ENCODE data around the gene DUS1L. TPM values are rescaled to one million over a fixed set of nuclear protein-coding genes. Genes with fewer than 3 reads are reported as not detected.
A peak's percentile ranks its signal among the peaks of the same experiment; 100 is the strongest.

Gene DUS1L
- total RNA-seq, 1 experiment from 2014 or later, result 176 TPM

DNA sequence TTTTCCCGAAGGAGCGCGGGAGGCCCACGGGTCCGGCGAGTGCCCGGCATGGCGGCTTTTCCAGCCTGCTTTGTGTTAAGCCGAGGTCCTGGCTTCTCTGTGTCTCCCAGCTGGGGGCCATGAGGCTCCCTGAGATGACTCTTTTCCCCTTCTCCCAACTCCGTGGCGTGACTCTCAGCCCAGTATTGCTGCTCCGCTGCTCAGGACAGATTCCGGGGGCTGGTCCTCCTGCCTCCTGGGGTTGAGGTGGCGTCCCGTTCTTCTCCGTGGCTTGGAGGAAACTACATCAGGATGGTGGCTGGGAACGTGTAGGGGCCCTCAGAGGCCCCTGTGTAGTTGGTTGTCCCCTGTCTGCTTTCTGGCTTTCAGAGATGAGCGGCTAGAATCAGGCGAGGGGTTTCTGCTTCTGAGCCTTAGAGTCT, 13.0 kb downstream of the DUS1L start:
- Histone ChIP-seq H3K79me2 (ENCODE audit: insufficient read depth, low read length) (peaks cover 41% of the 10 kb centered on the region), H3K4me2 (ENCODE audit: low read length) (peak overlapping the region; percentile 89), H3K4me3 (replicated peaks in 1 of 2; ENCODE audit: low read depth in 1 of 2, low read length in 2 of 2) (peak overlapping the region; percentile 94 to 99), H2AFZ (ENCODE audit: low read depth, low read length, poor library complexity, severe bottlenecking) (no peak overlapping the region), H3K9me3 (ENCODE audit: control insufficient read depth in 1 of 2, insufficient read depth in 1 of 2, low read depth in 1 of 2, low read length in 2 of 2) (no peaks in the 10 kb centered on the region), H3K4me1 (ENCODE audit: control insufficient read depth in 1 of 2, insufficient read depth in 2 of 2, low read length in 2 of 2) (peaks cover 13 to 34% of the 10 kb centered on the region in 2 experiments; a peak in 3 of 4 replicates), H3K27me3 (ENCODE audit: insufficient read depth, low read length) (no peaks in the 10 kb centered on the region), H4K20me1 (ENCODE audit: insufficient read depth) (no peaks in the 10 kb centered on the region; the same call in 1 of the 2 replicates), H3K27ac (ENCODE audit: low read depth, low read length) (peak overlapping the region; percentile 81), H3K9me2 (ENCODE audit: insufficient read depth) (no peaks in the 10 kb centered on the region), H3K9ac (ENCODE audit: low read length) (peak overlapping the region; percentile 89), H3K36me3 (ENCODE audit: control insufficient read depth in 1 of 2, insufficient read depth in 2 of 2, low read length in 2 of 2) (peaks cover 14 to 42% of the 10 kb centered on the region in 2 experiments; a peak in 2 of 4 replicates)
- CTCF ChIA-PET, result interaction anchor here (1.3 kb wide), 1 partner anchor 15 kb away, joined by 5 read pairs; the partner anchor contains the start of gene DCXR
- ATAC-seq, result no peak
- RAD21 ChIA-PET (ENCODE audit: low non-redundant PET in 1 of 2, low total read pairs in 2 of 2, uncharacterized antibody in 2 of 2, unreplicated experiment in 2 of 2), result no interaction called here
- no peak for TF ChIP-seq JUND (IDR thresholded peaks at IDR 0.05)
- TF ChIP-seq, protein P1, sequence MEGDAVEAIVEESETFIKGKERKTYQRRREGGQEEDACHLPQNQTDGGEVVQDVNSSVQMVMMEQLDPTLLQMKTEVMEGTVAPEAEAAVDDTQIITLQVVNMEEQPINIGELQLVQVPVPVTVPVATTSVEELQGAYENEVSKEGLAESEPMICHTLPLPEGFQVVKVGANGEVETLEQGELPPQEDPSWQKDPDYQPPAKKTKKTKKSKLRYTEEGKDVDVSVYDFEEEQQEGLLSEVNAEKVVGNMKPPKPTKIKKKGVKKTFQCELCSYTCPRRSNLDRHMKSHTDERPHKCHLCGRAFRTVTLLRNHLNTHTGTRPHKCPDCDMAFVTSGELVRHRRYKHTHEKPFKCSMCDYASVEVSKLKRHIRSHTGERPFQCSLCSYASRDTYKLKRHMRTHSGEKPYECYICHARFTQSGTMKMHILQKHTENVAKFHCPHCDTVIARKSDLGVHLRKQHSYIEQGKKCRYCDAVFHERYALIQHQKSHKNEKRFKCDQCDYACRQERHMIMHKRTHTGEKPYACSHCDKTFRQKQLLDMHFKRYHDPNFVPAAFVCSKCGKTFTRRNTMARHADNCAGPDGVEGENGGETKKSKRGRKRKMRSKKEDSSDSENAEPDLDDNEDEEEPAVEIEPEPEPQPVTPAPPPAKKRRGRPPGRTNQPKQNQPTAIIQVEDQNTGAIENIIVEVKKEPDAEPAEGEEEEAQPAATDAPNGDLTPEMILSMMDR (IDR thresholded peaks at IDR 0.05 in 2 of 3, conservative IDR thresholded peaks at IDR 0.05 in 1 of 3; ENCODE audit: borderline replicate concordance in 1 of 3, insufficient read depth in 1 of 3, low read depth in 2 of 3, low read length in 2 of 3), result no peak
- TF ChIP-seq, protein P2, sequence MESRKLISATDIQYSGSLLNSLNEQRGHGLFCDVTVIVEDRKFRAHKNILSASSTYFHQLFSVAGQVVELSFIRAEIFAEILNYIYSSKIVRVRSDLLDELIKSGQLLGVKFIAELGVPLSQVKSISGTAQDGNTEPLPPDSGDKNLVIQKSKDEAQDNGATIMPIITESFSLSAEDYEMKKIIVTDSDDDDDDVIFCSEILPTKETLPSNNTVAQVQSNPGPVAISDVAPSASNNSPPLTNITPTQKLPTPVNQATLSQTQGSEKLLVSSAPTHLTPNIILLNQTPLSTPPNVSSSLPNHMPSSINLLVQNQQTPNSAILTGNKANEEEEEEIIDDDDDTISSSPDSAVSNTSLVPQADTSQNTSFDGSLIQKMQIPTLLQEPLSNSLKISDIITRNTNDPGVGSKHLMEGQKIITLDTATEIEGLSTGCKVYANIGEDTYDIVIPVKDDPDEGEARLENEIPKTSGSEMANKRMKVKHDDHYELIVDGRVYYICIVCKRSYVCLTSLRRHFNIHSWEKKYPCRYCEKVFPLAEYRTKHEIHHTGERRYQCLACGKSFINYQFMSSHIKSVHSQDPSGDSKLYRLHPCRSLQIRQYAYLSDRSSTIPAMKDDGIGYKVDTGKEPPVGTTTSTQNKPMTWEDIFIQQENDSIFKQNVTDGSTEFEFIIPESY (IDR thresholded peaks at IDR 0.05; ENCODE audit: extremely low read depth, insufficient replicate concordance, low read length), result no peak
- TF ChIP-seq EGR1 (IDR thresholded peaks at IDR 0.05; ENCODE audit: low read depth), result no peak
- no peak for TF ChIP-seq EZH2 (IDR thresholded peaks at IDR 0.05)
- TF ChIP-seq ZFX (IDR thresholded peaks at IDR 0.05), result no peak
- TF ChIP-seq, protein P3, sequence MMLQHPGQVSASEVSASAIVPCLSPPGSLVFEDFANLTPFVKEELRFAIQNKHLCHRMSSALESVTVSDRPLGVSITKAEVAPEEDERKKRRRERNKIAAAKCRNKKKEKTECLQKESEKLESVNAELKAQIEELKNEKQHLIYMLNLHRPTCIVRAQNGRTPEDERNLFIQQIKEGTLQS (IDR thresholded peaks at IDR 0.05), result no peak
- no peak for TF ChIP-seq POLR2AphosphoS5 (IDR thresholded peaks at IDR 0.05; ENCODE audit: low read depth, low read length)
- TF ChIP-seq CEBPB (IDR thresholded peaks at IDR 0.05; ENCODE audit: low read depth), result no peak
- TF ChIP-seq, protein P4, sequence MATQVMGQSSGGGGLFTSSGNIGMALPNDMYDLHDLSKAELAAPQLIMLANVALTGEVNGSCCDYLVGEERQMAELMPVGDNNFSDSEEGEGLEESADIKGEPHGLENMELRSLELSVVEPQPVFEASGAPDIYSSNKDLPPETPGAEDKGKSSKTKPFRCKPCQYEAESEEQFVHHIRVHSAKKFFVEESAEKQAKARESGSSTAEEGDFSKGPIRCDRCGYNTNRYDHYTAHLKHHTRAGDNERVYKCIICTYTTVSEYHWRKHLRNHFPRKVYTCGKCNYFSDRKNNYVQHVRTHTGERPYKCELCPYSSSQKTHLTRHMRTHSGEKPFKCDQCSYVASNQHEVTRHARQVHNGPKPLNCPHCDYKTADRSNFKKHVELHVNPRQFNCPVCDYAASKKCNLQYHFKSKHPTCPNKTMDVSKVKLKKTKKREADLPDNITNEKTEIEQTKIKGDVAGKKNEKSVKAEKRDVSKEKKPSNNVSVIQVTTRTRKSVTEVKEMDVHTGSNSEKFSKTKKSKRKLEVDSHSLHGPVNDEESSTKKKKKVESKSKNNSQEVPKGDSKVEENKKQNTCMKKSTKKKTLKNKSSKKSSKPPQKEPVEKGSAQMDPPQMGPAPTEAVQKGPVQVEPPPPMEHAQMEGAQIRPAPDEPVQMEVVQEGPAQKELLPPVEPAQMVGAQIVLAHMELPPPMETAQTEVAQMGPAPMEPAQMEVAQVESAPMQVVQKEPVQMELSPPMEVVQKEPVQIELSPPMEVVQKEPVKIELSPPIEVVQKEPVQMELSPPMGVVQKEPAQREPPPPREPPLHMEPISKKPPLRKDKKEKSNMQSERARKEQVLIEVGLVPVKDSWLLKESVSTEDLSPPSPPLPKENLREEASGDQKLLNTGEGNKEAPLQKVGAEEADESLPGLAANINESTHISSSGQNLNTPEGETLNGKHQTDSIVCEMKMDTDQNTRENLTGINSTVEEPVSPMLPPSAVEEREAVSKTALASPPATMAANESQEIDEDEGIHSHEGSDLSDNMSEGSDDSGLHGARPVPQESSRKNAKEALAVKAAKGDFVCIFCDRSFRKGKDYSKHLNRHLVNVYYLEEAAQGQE (IDR thresholded peaks at IDR 0.05; ENCODE audit: low read depth), result no peak
- no peak for TF ChIP-seq RAD21 (IDR thresholded peaks at IDR 0.05; ENCODE audit: low read depth)
- TF ChIP-seq EZH2phosphoT487 (IDR thresholded peaks at IDR 0.05; ENCODE audit: borderline replicate concordance), result no peak
- no peak for TF ChIP-seq POLR2A (IDR thresholded peaks at IDR 0.05; ENCODE audit: borderline replicate concordance, extremely low read depth, insufficient read depth, insufficient read length)
- TF ChIP-seq, protein P5, sequence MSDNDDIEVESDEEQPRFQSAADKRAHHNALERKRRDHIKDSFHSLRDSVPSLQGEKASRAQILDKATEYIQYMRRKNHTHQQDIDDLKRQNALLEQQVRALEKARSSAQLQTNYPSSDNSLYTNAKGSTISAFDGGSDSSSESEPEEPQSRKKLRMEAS (IDR thresholded peaks at IDR 0.05), result no peak
- TF ChIP-seq SRF (IDR thresholded peaks at IDR 0.05; ENCODE audit: low read depth), result no peak
- no peak for TF ChIP-seq CBX3 (IDR thresholded peaks at IDR 0.05; ENCODE audit: low read depth)
- TF ChIP-seq SP1 (IDR thresholded peaks at IDR 0.05; ENCODE audit: low read depth), result no peak
- no peak for TF ChIP-seq TCF7L2 (IDR thresholded peaks at IDR 0.05; ENCODE audit: borderline replicate concordance, extremely low read depth, insufficient read depth, insufficient read length)
- TF ChIP-seq SIN3A (IDR thresholded peaks at IDR 0.05; ENCODE audit: low read depth), result no peak
- intact Hi-C loops (cut with micrococcal nuclease), result no loop called here
- no peak for DNase-seq (ENCODE audit: low read depth, low spot score)
- BruUV-seq (replicated peaks), result no TSS peak
- POLR2A ChIA-PET, result no interaction called here
